Heart left ventricle (tissue), 16 donors: ENCODE measurements around the gene BNC2. TPM values are rescaled to one million over a fixed set of nuclear protein-coding genes. Genes with fewer than 3 reads are reported as not detected.

Experiments
- ATAC-seq, 4 donors: fragments of 200-7000 bp; cut with Tn5 transposase; one replicate each; pipeline ENCODE4 v1.9.1; 2020 to 2022; ENCODE audit warnings: moderate library complexity in 4 of 4, mild to moderate bottlenecking in 3 of 4, moderate number of reproducible peaks in 1 of 4
- DNase-seq, 5 donors: peaks; one replicate each; pipeline ENCODE4 v3.0.0-alpha.2; 2020
- H3K27ac ChIP-seq, 12 donors: fragments of 200-600 bp; sonication (generic) in 4 of 12; one replicate each; pipeline versions ENCODE4 v1.5.0 to v1.8.0; 2016 to 2022; ENCODE audit warnings: mild to moderate bottlenecking in 2 of 12
- H3K27me3 ChIP-seq, 9 donors: fragments of 200-600 bp; sonication (generic) in 2 of 9; one replicate each; pipeline versions ENCODE4 v1.5.1 to v1.8.0; 2016 to 2022; ENCODE audit warnings: mild to moderate bottlenecking in 3 of 9
- H3K36me3 ChIP-seq, 9 donors: fragments of 200-600 bp; sonication (generic) in 2 of 9; one replicate each; pipeline versions ENCODE4 v1.5.0 to v1.8.0; 2018 to 2022; ENCODE audit warnings: mild to moderate bottlenecking in 2 of 9
- H3K4me1 ChIP-seq, 12 donors: fragments of 200-600 bp; sonication (generic) in 4 of 12; one replicate each; pipeline versions ENCODE4 v1.5.0 to v1.8.0; 2016 to 2022; ENCODE audit warnings: mild to moderate bottlenecking in 3 of 12
- H3K4me3 ChIP-seq, 12 donors: fragments of 200-600 bp; sonication (generic) in 4 of 12; one replicate each; pipeline versions ENCODE4 v1.5.0 to v1.8.0; 2017 to 2022; ENCODE audit warnings: mild to moderate bottlenecking in 9 of 12, moderate library complexity in 4 of 12
- H3K9me3 ChIP-seq, 12 donors: fragments of 200-600 bp; sonication (generic) in 4 of 12; one replicate each; pipeline versions ENCODE4 v1.5.0 to v1.8.0; 2016 to 2022; ENCODE audit warnings: mild to moderate bottlenecking in 1 of 12
- CTCF ChIP-seq, 12 donors: fragments of 200-600 bp; sonication (generic) in 4 of 12; IDR thresholded peaks; one replicate each; pipeline versions ENCODE4 v1.5.0 to v1.8.0; 2018 to 2022; ENCODE audit warnings: antibody characterized with exemption in 12 of 12, mild to moderate bottlenecking in 5 of 12
- POLR2A ChIP-seq, 2 donors: fragments of 450-650 bp; IDR thresholded peaks; one replicate each; pipeline ENCODE4 v1.6.1; 2017; ENCODE audit warnings: antibody characterized with exemption in 2 of 2, mild to moderate bottlenecking in 2 of 2, moderate library complexity in 2 of 2
- WGBS, 4 donors: extraction: QIAGEN DNeasy Blood & Tissue Kit in 2 of 4; methylation state at CpG; one replicate each; pipeline versions ENCODE4 v1.1.5 to v1.1.7; 2013 to 2018; 5-methylcytosine and 5-hydroxymethylcytosine counted together
- intact Hi-C, 10 donors: fragments of 100-400 bp; cut with DNase I; formaldehyde crosslinking; loops; one replicate each; pipeline versions ENCODE4 v1.11.1 to v1.14.2; 2022
- polyA plus RNA-seq, 2 donors: library from polyadenylated mRNA; stranded (reverse); fragments of 200-250 nt; gene quantifications; one replicate each; pipeline ENCODE4 v1.2.3, GENCODE V29; 2013
- total RNA-seq, 9 donors: library from RNA; depleted of rRNA in 2 of 9; stranded (reverse); fragments of >200 nt in 2 of 9; fragmentation: NEBNext Ultra II Directional in 3 of 9; extraction: Animal tissue kit (Norgen Biotek cat#: 25700) in 3 of 9; gene quantifications; one replicate each; pipeline versions ENCODE4 v1.1.0 to v1.2.4, GENCODE V29; 2016 to 2023
- donor health status: ischemic (EF 13 %, LVEDD 7.1; RV severe dilation, severe dysfunction).
- donor health status: healthy with polysubstance abuse.
- donor health status: DM: no; HTN: yes; CAD: no.
- donor health status: DM: no; HTN: no; CAD: no.
- donor health status: ischemic (EF 25% LVEDD 6.9; RV normal size, moderate dysfunction).
- donor health status: ischemic (EF 25% LVEDD 5.7; RV mildly dilated, moderate dysfunction).
- donor health status: healthy.
- donor health status: DM: yes; HTN: yes; CAD: no.
- donor health status: ischemic (EF 35%, LVEDD 5.7; RV mildly dilated, moderate dysfunction).
- donor health status: nonischemic (EF 11% LVEDD 7.7; RV severe dilation, severe dysfunction).
- donor health status: DM: yes; HTN: yes; CAD: no.
- donor health status: PGD.
- donor health status: ischemic (EF 29% LVEDD 5.4; RV normal size, mild dysfunction).
- donor health status: nonischemic (EF 23%, LVEDD 6.1; RV moderate dilation, normal function).

BNC2 gene
- total and polyA plus RNA-seq, 11 donors: 0.38 to 27.1 (median 3.8) TPM

- H3K27ac ChIP-seq: no peak overlapping the region
- TF ChIP-seq POLR2A (IDR thresholded peaks at IDR 0.05): no peak
- TF ChIP-seq CTCF (IDR thresholded peaks at IDR 0.05): no peak
- no peak overlapping the region for H3K4me3 ChIP-seq
- intact Hi-C loops: no loop called here
- H3K4me1 ChIP-seq: peaks cover 0 to 3% (median 0%) of the 10 kb centered on the region in 12 donors
- WGBS, 4 donors: 56 to 73% (median 68%) methylated on average over 2 of the region's 2 CpGs
- DNase-seq (no peak), ATAC-seq (no peak)
- H3K9me3 ChIP-seq: no peaks in the 10 kb centered on the region
- H3K27me3 ChIP-seq: peaks cover 0 to 4% (median 0%) of the 10 kb centered on the region in 9 donors
- no peaks in the 10 kb centered on the region for H3K36me3 ChIP-seq
These were observed 337.6 kb downstream of the BNC2 start for GRCh38 chr9:16532681-16533450.

GRCh38 chr9:16532272-16532671 lies 338.2 kb downstream of the BNC2 start:
- H3K4me1 ChIP-seq: peaks cover 0 to 3% (median 0%) of the 10 kb centered on the region in 12 donors
- DNase-seq (no peak), ATAC-seq (no peak)
- intact Hi-C loops: no loop called here
- H3K9me3 ChIP-seq: no peaks in the 10 kb centered on the region
- H3K36me3 ChIP-seq: no peaks in the 10 kb centered on the region
- no peak overlapping the region for H3K27ac ChIP-seq
- no peak overlapping the region for H3K4me3 ChIP-seq
- TF ChIP-seq CTCF (IDR thresholded peaks at IDR 0.05): no peak
- TF ChIP-seq POLR2A (IDR thresholded peaks at IDR 0.05): no peak
- 90 to 93% (median 93%) methylated on average over 3 of the region's 3 CpGs for WGBS, 4 donors
- H3K27me3 ChIP-seq: peaks cover 0 to 4% (median 0%) of the 10 kb centered on the region in 9 donors

- ATAC-seq: no peak
- peak overlapping the region in 1 of 12 donors; percentile 3 for H3K27ac ChIP-seq
These were observed 339.5 kb downstream of the BNC2 start for GRCh38 chr9:16530669-16531642.

More at GRCh38 chr9:16530669-16531642, 339.5 kb downstream of the BNC2 start:
- H3K27me3 ChIP-seq: peaks cover 0 to 6% (median 0%) of the 10 kb centered on the region in 9 donors
- DNase-seq: no peak
- H3K4me3 ChIP-seq: no peak overlapping the region
- intact Hi-C loops: no loop called here
- H3K4me1 ChIP-seq: peaks cover 0 to 3% (median 0%) of the 10 kb centered on the region in 12 donors
- H3K9me3 ChIP-seq: no peaks in the 10 kb centered on the region
- no peak for TF ChIP-seq CTCF (IDR thresholded peaks at IDR 0.05)
- TF ChIP-seq POLR2A (IDR thresholded peaks at IDR 0.05): no peak
- 64 to 71% (median 67%) methylated on average over 13 of the region's 13 CpGs for WGBS, 4 donors
- no peaks in the 10 kb centered on the region for H3K36me3 ChIP-seq
